K562 (cell line): ENCODE measurements around the gene HMG20B. TPM values are rescaled to one million over a fixed set of nuclear protein-coding genes. Genes with fewer than 3 reads are reported as not detected.

ENCODE experiments used
- BCLAF1 ChIP-seq, 2 experiments: fragments of 450-650 bp in 1 of 2; IDR thresholded peaks; 2 replicates each; pipeline ENCODE4 v1.6.1; 2011 to 2017; ENCODE audit warnings: low read depth in 2 of 2, antibody characterized with exemption in 1 of 2, borderline replicate concordance in 1 of 2, low read length in 1 of 2, mild to moderate bottlenecking in 1 of 2, mixed read lengths in 1 of 2; ENCODE audit not compliant: control insufficient read depth in 1 of 2
- HMG20A ChIP-seq: fragments of 450-650 bp; formaldehyde crosslinking; conservative IDR thresholded peaks from 2 replicates; pipeline ENCODE4 v1.4.0; 2020; ENCODE audit warnings: mild to moderate bottlenecking, mixed read lengths
- MCM3 ChIP-seq: fragments of 450-650 bp; IDR thresholded peaks from 2 replicates; pipeline ENCODE4 v1.6.1; 2016
- MCM7 ChIP-seq, 2 experiments: fragments of 450-650 bp; IDR thresholded peaks; 2 replicates each; pipeline ENCODE4 v1.6.1; 2016 to 2018
- NRF1 ChIP-seq, 2 experiments: fragments of 450-650 bp; IDR thresholded peaks in 1 of 2; conservative IDR thresholded peaks in 1 of 2; 2 replicates each; pipeline ENCODE4 v1.6.1; 2014; ENCODE audit warnings: mild to moderate bottlenecking in 2 of 2
- PCBP1 ChIP-seq: fragments of 200-400 bp; formaldehyde crosslinking; IDR thresholded peaks from 2 replicates; pipeline ENCODE4 v1.6.1; 2018; ENCODE audit warnings: mild to moderate bottlenecking, low read depth, low read length; ENCODE audit not compliant: poor library complexity, severe bottlenecking
- SNIP1 ChIP-seq: fragments of 450-650 bp; IDR thresholded peaks from 2 replicates; pipeline ENCODE4 v1.7.1; 2017; ENCODE audit warnings: low read depth, mild to moderate bottlenecking
- SNRNP70 ChIP-seq: fragments of 200-400 bp; formaldehyde crosslinking; optimal IDR thresholded peaks from 2 replicates; pipeline ENCODE3; 2017; ENCODE audit warnings: low read depth, low read length
- TAF1 ChIP-seq: IDR thresholded peaks from 2 replicates; pipeline ENCODE4 v1.6.1; 2011; ENCODE audit warnings: mild to moderate bottlenecking, low read length, moderate library complexity; ENCODE audit not compliant: insufficient read depth, control insufficient read depth, severe bottlenecking; ENCODE audit errors: extremely low read depth
- THRAP3 ChIP-seq: fragments of 450-650 bp; IDR thresholded peaks from 2 replicates; pipeline ENCODE4 v1.6.1; 2016; ENCODE audit warnings: mild to moderate bottlenecking, inconsistent platforms, borderline replicate concordance
- ZBTB26 ChIP-seq: fragments of 450-650 bp; formaldehyde crosslinking; IDR thresholded peaks from 2 replicates; pipeline ENCODE4 v1.4.0; 2022; ENCODE audit warnings: missing genetic modification characterization
- ZBTB9 ChIP-seq: fragments of 450-650 bp; formaldehyde crosslinking; IDR thresholded peaks from 2 replicates; pipeline ENCODE4 v1.4.0; 2020; ENCODE audit warnings: mild to moderate bottlenecking, moderate library complexity
- ZFP30 ChIP-seq: fragments of 250-450 bp; sonication (Bioruptor Pico); IDR thresholded peaks from 2 replicates; pipeline ENCODE4 v1.8.0; 2022; ENCODE audit warnings: moderate library complexity, mild to moderate bottlenecking, inconsistent platforms, borderline replicate concordance
- ZKSCAN3 ChIP-seq: fragments of 250-450 bp; sonication (Bioruptor Pico); IDR thresholded peaks from 2 replicates; pipeline ENCODE4 v1.4.0; 2020
- ZNF133 ChIP-seq: fragments of 250-450 bp; sonication (Bioruptor Pico); IDR thresholded peaks from 2 replicates; pipeline ENCODE4 v1.4.0; 2020; ENCODE audit warnings: mild to moderate bottlenecking
- ZNF274 ChIP-seq: IDR thresholded peaks from 2 replicates; pipeline ENCODE4 v1.6.1; 2011; ENCODE audit warnings: low read depth, mild to moderate bottlenecking, low read length, moderate library complexity, borderline replicate concordance
- ZNF395 ChIP-seq: fragments of 200-800 bp; sonication (Bioruptor generic); IDR thresholded peaks from 2 replicates; pipeline ENCODE4 v1.6.1; 2017; ENCODE audit warnings: missing genetic modification characterization, missing compliant biosample characterization
- ZNF717 ChIP-seq: fragments of 250-450 bp; sonication (Bioruptor Pico); IDR thresholded peaks from 2 replicates; pipeline ENCODE4 v1.5.0; 2021
- ZNF76 ChIP-seq: fragments of 250-450 bp; sonication (Bioruptor Pico); IDR thresholded peaks from 2 replicates; pipeline ENCODE4 v1.4.0; 2020; ENCODE audit warnings: mild to moderate bottlenecking, moderate library complexity, borderline replicate concordance
- ZNF77 ChIP-seq: fragments of 250-450 bp; sonication (Bioruptor Pico); IDR thresholded peaks from 2 replicates; pipeline ENCODE4 v1.5.0; 2020
- ZNF79 ChIP-seq: fragments of 250-450 bp; sonication (Bioruptor Pico); IDR thresholded peaks from 2 replicates; pipeline ENCODE4 v1.4.0; 2020; ENCODE audit warnings: low read depth, mild to moderate bottlenecking, moderate library complexity
- polyA plus RNA-seq, 8 experiments: library from polyadenylated mRNA; depleted of rRNA in 4 of 8; stranded (reverse) in 5 of 8; unstranded in 3 of 8; fragments of >200 nt; fragmentation: Nextera tagmentation in 2 of 8; fragmentation: Illumina TruSeq in 1 of 8; extraction: Ambion mirVana in 2 of 8; extraction: Trizol in 1 of 8; gene quantifications; 2 replicates each; pipeline versions ENCODE4 v1.2.1 to v1.2.3, GENCODE V29; 2011 to 2014; ENCODE audit warnings: inconsistent platforms in 1 of 8, missing spikeins in 1 of 8
- total RNA-seq, 7 experiments: library from RNA; depleted of rRNA in 6 of 7; stranded (reverse); fragments of >200 nt in 6 of 7; fragmentation: Illumina TruSeq in 2 of 7; extraction: Trizol in 2 of 7; gene quantifications; 2 replicates each; pipeline versions ENCODE4 v1.2.1 to v1.2.3, GENCODE V29; 2011 to 2021; ENCODE audit warnings: low replicate concordance in 1 of 7

HMG20B gene
- total and polyA plus RNA-seq, 9 of the 15 experiments (the other 6 are each of a cell fraction or from before 2014, with no cell fraction given): 0.35 to 172 (median 38.6) TPM

GRCh38 chr19:3612901-3613741 is 40.4 kb downstream of the HMG20B start (continued):
- TF ChIP-seq SNRNP70 (no peak), ZNF133 (no peak), SNIP1 (no peak), ZNF77 (no peak), ZBTB9 (peak; percentile 68; the same call in 1 of the 2 replicates), NRF1 (conservative IDR thresholded peaks at IDR 0.05 in 1 of 2, IDR thresholded peaks at IDR 0.05 in 1 of 2) (peak in 1 of 2 experiments; percentile 11; a peak in 1 of 4 replicates), ZNF76 (CRISPR knock-in tag) (0 out of 2 replicates have a peak, but pooled peaks have one; percentile 25), ZBTB26 (CRISPR knock-in tag) (no peak), ZNF79 (CRISPR knock-in tag) (no peak), ZNF395 (CRISPR knock-in tag) (peak; percentile 72; the same call in 1 of the 2 replicates), TAF1 (peak; percentile 26), BCLAF1 (IDR thresholded peaks at IDR 0.05; ENCODE audit: borderline replicate concordance in 1 of 2, control insufficient read depth in 1 of 2, low read depth in 2 of 2, low read length in 1 of 2) (no peak), PCBP1 (no peak), HMG20A (no peak), ZNF274 (no peak), MCM7 (IDR thresholded peaks at IDR 0.05) (no peak), THRAP3 (no peak), MCM3 (no peak), ZFP30 (CRISPR knock-in tag) (no peak), ZKSCAN3 (no peak), ZNF717 (CRISPR knock-in tag) (no peak)
